22Rv1 (cell line): ENCODE data around the gene LNX2.

Experiments used
- CTCF ChIP-seq: fragments of 450-650 bp; IDR thresholded peaks from 2 replicates; pipeline ENCODE4 v1.5.1; 2017; ENCODE audit warnings: mild to moderate bottlenecking
- ZFX ChIP-seq: fragments of 450-650 bp; IDR thresholded peaks from 2 replicates; pipeline ENCODE4 v1.6.1; 2017; ENCODE audit warnings: antibody characterized with exemption, borderline replicate concordance

DNA sequence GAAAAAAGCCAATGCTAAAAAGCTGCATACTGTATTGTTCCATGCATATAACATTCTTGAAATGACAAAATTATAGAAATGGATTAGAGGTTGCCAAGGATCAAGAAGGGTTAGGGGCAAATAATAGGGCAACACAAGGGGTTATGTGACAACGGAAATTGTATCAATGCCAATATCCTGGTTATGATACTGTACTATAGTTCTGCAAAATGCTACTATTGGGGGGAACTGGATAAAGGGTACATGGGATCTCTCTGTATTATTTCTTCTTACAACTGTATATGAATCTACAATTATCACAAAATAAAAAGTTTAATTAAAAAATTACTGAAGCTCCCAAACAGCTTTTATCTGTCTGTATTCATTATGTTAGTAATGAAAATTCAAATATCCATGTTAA, 31.9 kb downstream of the LNX2 start:
- TF ChIP-seq CTCF (no peak), ZFX (no peak)
